HepG2 (cell line): ENCODE measurements around the gene CDC42EP1. TPM values are rescaled to one million over a fixed set of nuclear protein-coding genes. Genes with fewer than 3 reads are reported as not detected.

ENCODE experiments used
- ARID2 ChIP-seq: sonication (generic); formaldehyde crosslinking; IDR thresholded peaks from 2 replicates; pipeline ENCODE4 v1.8.1; 2022; ENCODE audit warnings: mild to moderate bottlenecking, missing genetic modification reagents, borderline replicate concordance
- ATF1 ChIP-seq: IDR thresholded peaks from 2 replicates; pipeline ENCODE4 v1.6.1; 2016; ENCODE audit warnings: mild to moderate bottlenecking, control low read depth
- FOXC1 ChIP-seq: sonication (generic); formaldehyde crosslinking; IDR thresholded peaks from 2 replicates; pipeline ENCODE4 v1.8.0; 2022; ENCODE audit warnings: mild to moderate bottlenecking, missing genetic modification reagents, borderline replicate concordance
- GABPA ChIP-seq, 2 experiments: IDR thresholded peaks; 2 replicates each; pipeline ENCODE4 v1.6.1; 2011 to 2016; ENCODE audit warnings: low read depth in 2 of 2, low read length in 1 of 2, missing biosample characterization in 1 of 2, missing genetic modification characterization in 1 of 2
- NFRKB ChIP-seq: fragments of 450-650 bp; IDR thresholded peaks from 2 replicates; pipeline ENCODE4 v1.6.1; 2017
- NR2F1 ChIP-seq, 2 experiments: fragments of 450-650 bp in 1 of 2; formaldehyde crosslinking in 1 of 2; IDR thresholded peaks; 2 replicates each; pipeline versions ENCODE4 v1.5.0 to v1.6.1; 2016 to 2020; ENCODE audit warnings: mild to moderate bottlenecking in 1 of 2, missing compliant biosample characterization in 1 of 2, missing genetic modification reagents in 1 of 2, moderate library complexity in 1 of 2
- POGZ ChIP-seq: sonication (generic); formaldehyde crosslinking; IDR thresholded peaks from 2 replicates; pipeline ENCODE4 v1.4.0; 2020; ENCODE audit warnings: mild to moderate bottlenecking, missing genetic modification reagents
- RELA ChIP-seq: sonication (generic); formaldehyde crosslinking; IDR thresholded peaks from 2 replicates; pipeline ENCODE4 v1.4.0; 2020; ENCODE audit warnings: missing genetic modification reagents
- TBP ChIP-seq: sonication (generic); formaldehyde crosslinking; IDR thresholded peaks from 2 replicates; pipeline ENCODE4 v1.5.0; 2020; ENCODE audit warnings: missing genetic modification reagents
- ZNF34 ChIP-seq: sonication (generic); formaldehyde crosslinking; IDR thresholded peaks from 2 replicates; pipeline ENCODE4 v1.4.0; 2020; ENCODE audit warnings: mild to moderate bottlenecking, missing genetic modification reagents, borderline replicate concordance
- ZNF556 ChIP-seq: sonication (generic); formaldehyde crosslinking; IDR thresholded peaks from 2 replicates; pipeline ENCODE4 v1.4.0; 2020; ENCODE audit warnings: mild to moderate bottlenecking, missing genetic modification reagents, borderline replicate concordance
- polyA plus RNA-seq, 8 experiments: library from polyadenylated mRNA; depleted of rRNA in 3 of 8; stranded (reverse) in 7 of 8; unstranded in 1 of 8; fragments of >200 nt; fragmentation: Illumina TruSeq in 4 of 8; extraction: Trizol in 4 of 8; gene quantifications; 2 replicates each; pipeline versions ENCODE4 v1.2.1 to v1.2.3, GENCODE V29; 2011 to 2016; ENCODE audit warnings: low read depth in 4 of 8, missing spikeins in 1 of 8, mixed read lengths in 1 of 8; ENCODE audit not compliant: insufficient read depth in 1 of 8
- total RNA-seq, 5 experiments: library from RNA; depleted of rRNA; stranded (reverse); fragments of >200 nt; fragmentation: Illumina TruSeq; extraction: Trizol; gene quantifications; 2 replicates each; pipeline ENCODE4 v1.2.3, GENCODE V29; 2016; ENCODE audit warnings: low read depth in 1 of 5
- TF ChIP-seq, protein P1 (sequence below): sonication (generic); formaldehyde crosslinking; IDR thresholded peaks from 2 replicates; pipeline ENCODE4 v1.4.0; 2020; ENCODE audit warnings: low read depth, missing genetic modification reagents
- TF ChIP-seq, protein P2 (sequence below): sonication (generic); IDR thresholded peaks from 2 replicates; pipeline ENCODE4 v1.6.1; 2016; ENCODE audit warnings: low read depth, borderline replicate concordance
- TF ChIP-seq, protein P3 (sequence below), 2 experiments: sonication (generic) in 1 of 2; formaldehyde crosslinking in 1 of 2; IDR thresholded peaks; 2 replicates each; pipeline versions ENCODE4 v1.4.0 to v1.6.1; 2016 to 2020; ENCODE audit warnings: borderline replicate concordance in 1 of 2, low read depth in 1 of 2, mild to moderate bottlenecking in 1 of 2, missing genetic modification reagents in 1 of 2
- TF ChIP-seq, protein P4 (sequence below): sonication (generic); formaldehyde crosslinking; IDR thresholded peaks from 2 replicates; pipeline ENCODE4 v1.4.0; 2020; ENCODE audit warnings: missing genetic modification reagents

CDC42EP1 gene
- total and polyA plus RNA-seq, 2 of the 13 experiments (the other 11 are each of a cell fraction or from before 2014, with no cell fraction given): 17.1 to 29.5 TPM

DNA sequence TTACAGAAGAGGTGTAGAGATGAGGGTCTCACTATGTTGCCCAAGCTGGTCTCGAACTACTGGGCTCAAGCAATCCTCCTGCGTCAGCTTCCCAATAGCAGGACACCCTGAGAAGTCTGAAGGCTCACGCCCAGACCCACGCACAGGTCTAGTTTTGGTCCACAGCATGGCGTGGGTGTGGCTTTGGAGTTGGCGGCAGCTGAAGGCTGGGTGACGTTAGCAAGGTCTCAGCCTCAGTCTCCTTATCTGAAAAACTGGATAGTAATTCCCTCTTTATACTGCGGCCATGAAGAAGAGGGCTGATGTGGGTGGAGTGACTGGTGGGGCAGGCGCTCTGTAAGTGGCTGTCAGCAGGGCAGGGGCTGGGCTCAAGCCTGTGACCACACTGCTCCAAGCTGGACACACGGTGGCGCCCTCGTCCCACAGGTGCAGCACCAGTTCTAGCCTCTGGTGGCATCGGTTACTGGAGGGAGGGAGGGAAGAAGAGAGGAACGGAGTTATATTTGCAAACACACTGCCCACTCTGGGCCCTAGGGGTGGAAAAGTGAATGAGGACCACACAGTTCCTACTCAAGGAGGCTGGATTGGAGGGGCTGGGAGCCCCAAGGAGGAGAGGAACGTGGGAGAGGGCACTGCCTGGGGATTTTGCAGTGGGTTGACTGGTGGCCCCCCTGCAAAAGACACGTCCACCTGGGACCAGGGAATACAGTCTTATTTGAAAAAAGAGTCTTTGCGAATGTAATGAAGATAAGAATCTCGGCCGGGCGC is 21.5 kb upstream of the CDC42EP1 start (continued):
- TF ChIP-seq, protein P1, sequence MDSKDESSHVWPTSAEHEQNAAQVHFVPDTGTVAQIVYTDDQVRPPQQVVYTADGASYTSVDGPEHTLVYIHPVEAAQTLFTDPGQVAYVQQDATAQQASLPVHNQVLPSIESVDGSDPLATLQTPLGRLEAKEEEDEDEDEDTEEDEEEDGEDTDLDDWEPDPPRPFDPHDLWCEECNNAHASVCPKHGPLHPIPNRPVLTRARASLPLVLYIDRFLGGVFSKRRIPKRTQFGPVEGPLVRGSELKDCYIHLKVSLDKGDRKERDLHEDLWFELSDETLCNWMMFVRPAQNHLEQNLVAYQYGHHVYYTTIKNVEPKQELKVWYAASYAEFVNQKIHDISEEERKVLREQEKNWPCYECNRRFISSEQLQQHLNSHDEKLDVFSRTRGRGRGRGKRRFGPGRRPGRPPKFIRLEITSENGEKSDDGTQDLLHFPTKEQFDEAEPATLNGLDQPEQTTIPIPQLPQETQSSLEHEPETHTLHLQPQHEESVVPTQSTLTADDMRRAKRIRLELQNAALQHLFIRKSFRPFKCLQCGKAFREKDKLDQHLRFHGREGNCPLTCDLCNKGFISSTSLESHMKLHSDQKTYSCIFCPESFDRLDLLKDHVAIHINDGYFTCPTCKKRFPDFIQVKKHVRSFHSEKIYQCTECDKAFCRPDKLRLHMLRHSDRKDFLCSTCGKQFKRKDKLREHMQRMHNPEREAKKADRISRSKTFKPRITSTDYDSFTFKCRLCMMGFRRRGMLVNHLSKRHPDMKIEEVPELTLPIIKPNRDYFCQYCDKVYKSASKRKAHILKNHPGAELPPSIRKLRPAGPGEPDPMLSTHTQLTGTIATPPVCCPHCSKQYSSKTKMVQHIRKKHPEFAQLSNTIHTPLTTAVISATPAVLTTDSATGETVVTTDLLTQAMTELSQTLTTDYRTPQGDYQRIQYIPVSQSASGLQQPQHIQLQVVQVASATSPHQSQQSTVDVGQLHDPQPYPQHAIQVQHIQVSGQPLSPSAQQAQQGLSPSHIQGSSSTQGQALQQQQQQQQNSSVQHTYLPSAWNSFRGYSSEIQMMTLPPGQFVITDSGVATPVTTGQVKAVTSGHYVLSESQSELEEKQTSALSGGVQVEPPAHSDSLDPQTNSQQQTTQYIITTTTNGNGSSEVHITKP: 0 out of 2 replicates have a peak, but pooled peaks have one; percentile 26
- TF ChIP-seq ATF1 (CRISPR knock-in tag) (no peak), POGZ (CRISPR knock-in tag) (no peak; the same call in 1 of the 2 replicates), RELA (CRISPR knock-in tag) (no peak), ZNF556 (peak; percentile 84), TBP (no peak), NR2F1 (CRISPR knock-in tag; IDR thresholded peaks at IDR 0.05) (no peak), ZNF34 (CRISPR knock-in tag) (peak; percentile 49; the same call in 1 of the 2 replicates), ARID2 (CRISPR knock-in tag) (no peak), GABPA (IDR thresholded peaks at IDR 0.05; ENCODE audit: low read depth, low read length) (no peak), GABPA (CRISPR knock-in tag; IDR thresholded peaks at IDR 0.05; ENCODE audit: low read depth) (peak; percentile 38; the same call in 1 of the 2 replicates), NFRKB (no peak), FOXC1 (no peak)
- TF ChIP-seq, protein P2, sequence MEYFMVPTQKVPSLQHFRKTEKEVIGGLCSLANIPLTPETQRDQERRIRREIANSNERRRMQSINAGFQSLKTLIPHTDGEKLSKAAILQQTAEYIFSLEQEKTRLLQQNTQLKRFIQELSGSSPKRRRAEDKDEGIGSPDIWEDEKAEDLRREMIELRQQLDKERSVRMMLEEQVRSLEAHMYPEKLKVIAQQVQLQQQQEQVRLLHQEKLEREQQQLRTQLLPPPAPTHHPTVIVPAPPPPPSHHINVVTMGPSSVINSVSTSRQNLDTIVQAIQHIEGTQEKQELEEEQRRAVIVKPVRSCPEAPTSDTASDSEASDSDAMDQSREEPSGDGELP: peak; percentile 53; the same call in 1 of the 2 replicates
- TF ChIP-seq, protein P3, sequence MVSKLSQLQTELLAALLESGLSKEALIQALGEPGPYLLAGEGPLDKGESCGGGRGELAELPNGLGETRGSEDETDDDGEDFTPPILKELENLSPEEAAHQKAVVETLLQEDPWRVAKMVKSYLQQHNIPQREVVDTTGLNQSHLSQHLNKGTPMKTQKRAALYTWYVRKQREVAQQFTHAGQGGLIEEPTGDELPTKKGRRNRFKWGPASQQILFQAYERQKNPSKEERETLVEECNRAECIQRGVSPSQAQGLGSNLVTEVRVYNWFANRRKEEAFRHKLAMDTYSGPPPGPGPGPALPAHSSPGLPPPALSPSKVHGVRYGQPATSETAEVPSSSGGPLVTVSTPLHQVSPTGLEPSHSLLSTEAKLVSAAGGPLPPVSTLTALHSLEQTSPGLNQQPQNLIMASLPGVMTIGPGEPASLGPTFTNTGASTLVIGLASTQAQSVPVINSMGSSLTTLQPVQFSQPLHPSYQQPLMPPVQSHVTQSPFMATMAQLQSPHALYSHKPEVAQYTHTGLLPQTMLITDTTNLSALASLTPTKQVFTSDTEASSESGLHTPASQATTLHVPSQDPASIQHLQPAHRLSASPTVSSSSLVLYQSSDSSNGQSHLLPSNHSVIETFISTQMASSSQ (IDR thresholded peaks at IDR 0.05; ENCODE audit: low read depth): no peak
- TF ChIP-seq, protein P3 (CRISPR knock-in tag; IDR thresholded peaks at IDR 0.05; ENCODE audit: borderline replicate concordance): peak; percentile 77; the same call in 1 of the 2 replicates
- TF ChIP-seq, protein P4, sequence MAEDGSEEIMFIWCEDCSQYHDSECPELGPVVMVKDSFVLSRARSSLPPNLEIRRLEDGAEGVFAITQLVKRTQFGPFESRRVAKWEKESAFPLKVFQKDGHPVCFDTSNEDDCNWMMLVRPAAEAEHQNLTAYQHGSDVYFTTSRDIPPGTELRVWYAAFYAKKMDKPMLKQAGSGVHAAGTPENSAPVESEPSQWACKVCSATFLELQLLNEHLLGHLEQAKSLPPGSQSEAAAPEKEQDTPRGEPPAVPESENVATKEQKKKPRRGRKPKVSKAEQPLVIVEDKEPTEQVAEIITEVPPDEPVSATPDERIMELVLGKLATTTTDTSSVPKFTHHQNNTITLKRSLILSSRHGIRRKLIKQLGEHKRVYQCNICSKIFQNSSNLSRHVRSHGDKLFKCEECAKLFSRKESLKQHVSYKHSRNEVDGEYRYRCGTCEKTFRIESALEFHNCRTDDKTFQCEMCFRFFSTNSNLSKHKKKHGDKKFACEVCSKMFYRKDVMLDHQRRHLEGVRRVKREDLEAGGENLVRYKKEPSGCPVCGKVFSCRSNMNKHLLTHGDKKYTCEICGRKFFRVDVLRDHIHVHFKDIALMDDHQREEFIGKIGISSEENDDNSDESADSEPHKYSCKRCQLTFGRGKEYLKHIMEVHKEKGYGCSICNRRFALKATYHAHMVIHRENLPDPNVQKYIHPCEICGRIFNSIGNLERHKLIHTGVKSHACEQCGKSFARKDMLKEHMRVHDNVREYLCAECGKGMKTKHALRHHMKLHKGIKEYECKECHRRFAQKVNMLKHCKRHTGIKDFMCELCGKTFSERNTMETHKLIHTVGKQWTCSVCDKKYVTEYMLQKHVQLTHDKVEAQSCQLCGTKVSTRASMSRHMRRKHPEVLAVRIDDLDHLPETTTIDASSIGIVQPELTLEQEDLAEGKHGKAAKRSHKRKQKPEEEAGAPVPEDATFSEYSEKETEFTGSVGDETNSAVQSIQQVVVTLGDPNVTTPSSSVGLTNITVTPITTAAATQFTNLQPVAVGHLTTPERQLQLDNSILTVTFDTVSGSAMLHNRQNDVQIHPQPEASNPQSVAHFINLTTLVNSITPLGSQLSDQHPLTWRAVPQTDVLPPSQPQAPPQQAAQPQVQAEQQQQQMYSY (CRISPR knock-in tag): peak; percentile 69
